Heart left ventricle (tissue), 16 donors: Measurements from ENCODE around the gene RECK. TPM values are rescaled to one million over a fixed set of nuclear protein-coding genes. Genes with fewer than 3 reads are reported as not detected.
A peak's percentile ranks its signal among the peaks of the same experiment; 100 is the strongest.

Experiments used
- ATAC-seq, 4 donors: fragments of 200-7000 bp; cut with Tn5 transposase; one replicate each; pipeline ENCODE4 v1.9.1; 2020 to 2022; ENCODE audit warnings: moderate library complexity in 4 of 4, mild to moderate bottlenecking in 3 of 4, moderate number of reproducible peaks in 1 of 4
- DNase-seq, 5 donors: peaks; one replicate each; pipeline ENCODE4 v3.0.0-alpha.2; 2020
- H3K27ac ChIP-seq, 12 donors: fragments of 200-600 bp; sonication (generic) in 4 of 12; one replicate each; pipeline versions ENCODE4 v1.5.0 to v1.8.0; 2016 to 2022; ENCODE audit warnings: mild to moderate bottlenecking in 2 of 12
- H3K27me3 ChIP-seq, 9 donors: fragments of 200-600 bp; sonication (generic) in 2 of 9; one replicate each; pipeline versions ENCODE4 v1.5.1 to v1.8.0; 2016 to 2022; ENCODE audit warnings: mild to moderate bottlenecking in 3 of 9
- H3K36me3 ChIP-seq, 9 donors: fragments of 200-600 bp; sonication (generic) in 2 of 9; one replicate each; pipeline versions ENCODE4 v1.5.0 to v1.8.0; 2018 to 2022; ENCODE audit warnings: mild to moderate bottlenecking in 2 of 9
- H3K4me1 ChIP-seq, 12 donors: fragments of 200-600 bp; sonication (generic) in 4 of 12; one replicate each; pipeline versions ENCODE4 v1.5.0 to v1.8.0; 2016 to 2022; ENCODE audit warnings: mild to moderate bottlenecking in 3 of 12
- H3K4me3 ChIP-seq, 12 donors: fragments of 200-600 bp; sonication (generic) in 4 of 12; one replicate each; pipeline versions ENCODE4 v1.5.0 to v1.8.0; 2017 to 2022; ENCODE audit warnings: mild to moderate bottlenecking in 9 of 12, moderate library complexity in 4 of 12
- H3K9me3 ChIP-seq, 12 donors: fragments of 200-600 bp; sonication (generic) in 4 of 12; one replicate each; pipeline versions ENCODE4 v1.5.0 to v1.8.0; 2016 to 2022; ENCODE audit warnings: mild to moderate bottlenecking in 1 of 12
- POLR2A ChIP-seq, 2 donors: fragments of 450-650 bp; IDR thresholded peaks; one replicate each; pipeline ENCODE4 v1.6.1; 2017; ENCODE audit warnings: antibody characterized with exemption in 2 of 2, mild to moderate bottlenecking in 2 of 2, moderate library complexity in 2 of 2
- WGBS, 4 donors: extraction: QIAGEN DNeasy Blood & Tissue Kit in 2 of 4; methylation state at CpG; one replicate each; pipeline versions ENCODE4 v1.1.5 to v1.1.7; 2013 to 2018; 5-methylcytosine and 5-hydroxymethylcytosine counted together
- intact Hi-C, 10 donors: fragments of 100-400 bp; cut with DNase I; formaldehyde crosslinking; loops; one replicate each; pipeline versions ENCODE4 v1.11.1 to v1.14.2; 2022
- polyA plus RNA-seq, 2 donors: library from polyadenylated mRNA; stranded (reverse); fragments of 200-250 nt; gene quantifications; one replicate each; pipeline ENCODE4 v1.2.3, GENCODE V29; 2013
- total RNA-seq, 9 donors: library from RNA; depleted of rRNA in 2 of 9; stranded (reverse); fragments of >200 nt in 2 of 9; fragmentation: NEBNext Ultra II Directional in 3 of 9; extraction: Animal tissue kit (Norgen Biotek cat#: 25700) in 3 of 9; gene quantifications; one replicate each; pipeline versions ENCODE4 v1.1.0 to v1.2.4, GENCODE V29; 2016 to 2023
- TF ChIP-seq, protein P1 (sequence below), 12 donors: fragments of 200-600 bp; sonication (generic) in 4 of 12; IDR thresholded peaks; one replicate each; pipeline versions ENCODE4 v1.5.0 to v1.8.0; 2018 to 2022; ENCODE audit warnings: antibody characterized with exemption in 12 of 12, mild to moderate bottlenecking in 5 of 12
- donor health status: ischemic (EF 13 %, LVEDD 7.1; RV severe dilation, severe dysfunction).
- donor health status: healthy with polysubstance abuse.
- donor health status: DM: no; HTN: yes; CAD: no.
- donor health status: DM: no; HTN: no; CAD: no.
- donor health status: ischemic (EF 25% LVEDD 6.9; RV normal size, moderate dysfunction).
- donor health status: ischemic (EF 25% LVEDD 5.7; RV mildly dilated, moderate dysfunction).
- donor health status: healthy.
- donor health status: DM: yes; HTN: yes; CAD: no.
- donor health status: ischemic (EF 35%, LVEDD 5.7; RV mildly dilated, moderate dysfunction).
- donor health status: nonischemic (EF 11% LVEDD 7.7; RV severe dilation, severe dysfunction).
- donor health status: DM: yes; HTN: yes; CAD: no.
- donor health status: PGD.
- donor health status: ischemic (EF 29% LVEDD 5.4; RV normal size, mild dysfunction).
- donor health status: nonischemic (EF 23%, LVEDD 6.1; RV moderate dilation, normal function).

Gene RECK
- total and polyA plus RNA-seq, 11 donors: 2.5 to 10.2 (median 4.9) TPM

DNA sequence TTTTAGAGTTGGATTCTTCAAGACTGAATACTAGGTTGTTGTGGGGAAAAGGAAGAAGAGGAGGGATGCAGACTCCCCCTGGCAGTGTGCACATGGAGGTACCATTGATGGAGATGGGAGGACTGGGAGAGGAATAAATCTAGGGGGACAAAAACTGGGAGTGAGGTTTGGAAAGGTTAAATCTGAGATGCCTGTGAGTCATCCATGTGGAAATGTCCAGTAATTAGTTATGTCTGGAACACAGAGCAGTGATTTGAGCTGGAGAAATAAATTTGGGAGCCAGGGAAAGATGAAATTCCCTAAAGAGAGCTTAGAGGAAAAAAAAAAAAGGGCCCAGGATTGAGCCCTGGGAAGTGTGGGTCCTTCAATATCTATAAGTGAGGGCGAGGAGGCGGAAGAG, 124.5 kb downstream of the RECK start:
- peaks cover 0 to 67% (median 14%) of the 10 kb centered on the region in 12 donors for H3K4me1 ChIP-seq
- H3K27ac ChIP-seq: peak overlapping the region in 10 of 12 donors; percentile 8 to 89 (median 54)
- peaks cover 0 to 3% (median 0%) of the 10 kb centered on the region in 9 donors for H3K27me3 ChIP-seq
- peaks cover 0 to 5% (median 0%) of the 10 kb centered on the region in 12 donors for H3K9me3 ChIP-seq
- no peak for DNase-seq
- peaks cover 0 to 11% (median 0%) of the 10 kb centered on the region in 9 donors for H3K36me3 ChIP-seq
- ATAC-seq: peak in 1 of 4 donors; percentile 6
- intact Hi-C loops: loop anchor here in 4 of 10 donors (5.0 to 10.0 kb wide), 3 partner anchors 54 to 206 kb away; partner anchors contain the start of gene OR2S2 (in 3 of the 4)
- WGBS, 4 donors: 87 to 95% (median 90%) methylated on average over 2 of the region's 2 CpGs
- TF ChIP-seq POLR2A (IDR thresholded peaks at IDR 0.05): no peak
- TF ChIP-seq, protein P1, sequence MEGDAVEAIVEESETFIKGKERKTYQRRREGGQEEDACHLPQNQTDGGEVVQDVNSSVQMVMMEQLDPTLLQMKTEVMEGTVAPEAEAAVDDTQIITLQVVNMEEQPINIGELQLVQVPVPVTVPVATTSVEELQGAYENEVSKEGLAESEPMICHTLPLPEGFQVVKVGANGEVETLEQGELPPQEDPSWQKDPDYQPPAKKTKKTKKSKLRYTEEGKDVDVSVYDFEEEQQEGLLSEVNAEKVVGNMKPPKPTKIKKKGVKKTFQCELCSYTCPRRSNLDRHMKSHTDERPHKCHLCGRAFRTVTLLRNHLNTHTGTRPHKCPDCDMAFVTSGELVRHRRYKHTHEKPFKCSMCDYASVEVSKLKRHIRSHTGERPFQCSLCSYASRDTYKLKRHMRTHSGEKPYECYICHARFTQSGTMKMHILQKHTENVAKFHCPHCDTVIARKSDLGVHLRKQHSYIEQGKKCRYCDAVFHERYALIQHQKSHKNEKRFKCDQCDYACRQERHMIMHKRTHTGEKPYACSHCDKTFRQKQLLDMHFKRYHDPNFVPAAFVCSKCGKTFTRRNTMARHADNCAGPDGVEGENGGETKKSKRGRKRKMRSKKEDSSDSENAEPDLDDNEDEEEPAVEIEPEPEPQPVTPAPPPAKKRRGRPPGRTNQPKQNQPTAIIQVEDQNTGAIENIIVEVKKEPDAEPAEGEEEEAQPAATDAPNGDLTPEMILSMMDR (IDR thresholded peaks at IDR 0.05): no peak
- H3K4me3 ChIP-seq: no peak overlapping the region

DNA sequence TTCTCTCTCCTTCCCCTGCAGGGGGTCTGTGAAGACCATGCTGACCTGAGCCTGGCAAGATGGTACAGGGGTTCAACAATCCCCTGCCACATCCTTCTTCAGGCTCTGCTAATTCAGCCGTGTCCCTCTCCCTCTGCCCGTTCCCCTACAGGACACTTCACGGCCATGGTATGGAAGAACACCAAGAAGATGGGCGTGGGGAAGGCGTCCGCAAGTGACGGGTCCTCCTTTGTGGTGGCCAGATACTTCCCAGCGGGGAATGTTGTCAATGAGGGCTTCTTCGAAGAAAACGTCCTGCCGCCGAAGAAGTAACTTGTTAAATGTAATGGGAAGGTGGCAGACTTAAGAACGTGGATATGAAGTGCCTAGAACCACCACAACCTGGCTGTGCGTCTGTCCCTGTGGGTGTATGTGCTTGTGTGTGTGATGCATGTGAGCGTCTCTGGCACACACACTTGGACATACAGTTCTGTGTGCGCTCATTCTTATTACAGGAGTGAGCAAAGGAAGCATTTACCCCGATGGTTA, 125.6 kb downstream of the RECK start:
- H3K4me3 ChIP-seq: no peak overlapping the region
- no peaks in the 10 kb centered on the region for H3K9me3 ChIP-seq
- peaks cover 0 to 74% (median 18%) of the 10 kb centered on the region in 12 donors for H3K4me1 ChIP-seq
- no peak for DNase-seq
- ATAC-seq: no peak
- TF ChIP-seq, protein P1 (IDR thresholded peaks at IDR 0.05): no peak
- no peak for TF ChIP-seq POLR2A (IDR thresholded peaks at IDR 0.05)
- H3K36me3 ChIP-seq: peaks cover 0 to 5% (median 0%) of the 10 kb centered on the region in 9 donors
- H3K27ac ChIP-seq: peak overlapping the region in 6 of 12 donors; percentile 64 to 89 (median 78)
- WGBS, 4 donors: 88 to 94% (median 91%) methylated on average over 17 of the region's 17 CpGs
- intact Hi-C loops: loop anchor here in 4 of 10 donors (5.0 to 10.0 kb wide), 3 partner anchors 55 to 207 kb away; partner anchors contain the start of gene OR2S2 (in 3 of the 4)
- H3K27me3 ChIP-seq: peaks cover 0 to 4% (median 0%) of the 10 kb centered on the region in 9 donors

DNA sequence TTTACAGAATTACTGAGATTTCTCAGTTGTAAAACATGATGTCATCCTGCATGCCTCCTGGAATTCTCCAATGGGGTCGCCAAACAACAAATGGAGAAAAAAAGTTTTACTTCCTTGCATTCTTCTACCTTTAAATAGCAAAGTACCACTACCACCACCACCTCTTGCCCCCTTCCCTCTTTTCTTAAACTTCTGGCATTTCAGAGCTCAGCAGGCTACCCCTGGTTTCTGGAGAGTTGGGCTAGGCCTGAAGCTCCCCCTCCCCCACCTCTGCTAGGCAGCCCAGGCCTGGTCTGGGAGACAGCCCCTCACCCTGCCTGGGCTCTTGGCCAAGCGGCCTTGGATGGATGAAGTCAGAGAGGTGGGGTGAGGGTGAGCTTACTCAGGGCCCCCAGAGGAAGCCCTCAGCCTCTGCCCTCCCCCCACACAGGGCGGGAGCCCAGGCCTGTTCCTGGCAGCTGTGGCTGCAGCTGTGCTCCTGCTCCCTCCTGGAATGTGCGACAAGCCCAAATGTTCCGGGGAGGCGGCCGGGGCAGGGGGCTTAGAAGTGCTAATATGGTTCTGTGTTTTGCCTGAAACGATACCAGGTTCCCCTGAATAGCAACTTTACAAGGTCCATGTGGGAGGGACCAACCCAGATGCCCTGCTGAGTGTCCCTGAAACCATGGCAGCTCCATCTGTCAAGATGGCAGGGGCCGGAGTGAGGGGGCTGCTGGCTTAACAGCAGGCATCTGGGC, 126.5 kb downstream of the RECK start:
- intact Hi-C loops: loop anchor here in 4 of 10 donors (5.0 to 10.0 kb wide), 3 partner anchors 56 to 208 kb away; partner anchors contain the start of gene OR2S2 (in 3 of the 4)
- Histone ChIP-seq H3K27me3 (peaks cover 0 to 4% (median 0%) of the 10 kb centered on the region in 9 donors), H3K9me3 (no peaks in the 10 kb centered on the region), H3K36me3 (peaks cover 0 to 5% (median 0%) of the 10 kb centered on the region in 9 donors), H3K4me3 (no peak overlapping the region), H3K4me1 (peaks cover 0 to 74% (median 18%) of the 10 kb centered on the region in 12 donors), H3K27ac (peak overlapping the region; percentile 61 to 89 (median 73))
- ATAC-seq (peak; percentile 65 to 80 (median 72)), DNase-seq (peak; percentile 73 to 87 (median 82))
- no peak for TF ChIP-seq POLR2A (IDR thresholded peaks at IDR 0.05)
- TF ChIP-seq, protein P1 (IDR thresholded peaks at IDR 0.05): no peak
- WGBS, 4 donors: 29 to 41% (median 35%) methylated on average over 8 to 9 of the region's 9 CpGs

DNA sequence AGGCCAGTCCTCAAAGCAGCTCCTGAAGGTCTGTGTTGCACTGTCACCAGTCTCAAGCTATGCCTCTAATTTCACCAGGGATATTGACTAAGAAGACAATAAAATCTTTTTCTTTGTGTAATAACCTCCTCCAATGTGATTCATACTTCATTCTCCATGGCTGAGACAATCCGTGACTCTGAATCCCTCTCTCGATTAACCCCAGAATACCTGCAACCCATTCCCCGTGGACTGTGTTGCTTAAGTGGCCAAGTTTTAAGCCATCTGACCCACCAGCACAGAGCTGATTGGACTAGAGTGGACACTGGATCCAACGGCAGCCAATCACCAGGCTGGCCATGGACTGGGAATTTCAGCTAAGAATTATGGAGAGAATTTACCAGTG, 127.1 kb downstream of the RECK start:
- TF ChIP-seq, protein P1 (IDR thresholded peaks at IDR 0.05): no peak
- no peak for TF ChIP-seq POLR2A (IDR thresholded peaks at IDR 0.05)
- no peaks in the 10 kb centered on the region for H3K9me3 ChIP-seq
- peak in 1 of 4 donors; percentile 24 for ATAC-seq
- intact Hi-C loops: loop anchor here in 4 of 10 donors (5.0 to 10.0 kb wide), 3 partner anchors 56 to 209 kb away; partner anchors contain the start of gene OR2S2 (in 3 of the 4)
- H3K4me3 ChIP-seq: no peak overlapping the region
- H3K4me1 ChIP-seq: peaks cover 0 to 70% (median 18%) of the 10 kb centered on the region in 12 donors
- peak overlapping the region; percentile 61 to 89 (median 73) for H3K27ac ChIP-seq
- 62 to 76% (median 68%) methylated on average over 4 of the region's 4 CpGs for WGBS, 4 donors
- no peak for DNase-seq
- peaks cover 0 to 5% (median 0%) of the 10 kb centered on the region in 9 donors for H3K36me3 ChIP-seq
- H3K27me3 ChIP-seq: peaks cover 0 to 4% (median 0%) of the 10 kb centered on the region in 9 donors
